GM19455 (cell line): ENCODE measurements around the gene IQCH.
"Not testable (repeated sequence)": the region's sequence is repeated elsewhere in the genome, so short reads cannot be mapped to it uniquely, and the experiment has no call there.

Experiments
- ATAC-seq: cut with Tn5 transposase; IDR thresholded peaks from one replicate; pipeline ENCODE4 v1.9.1; 2021; ENCODE audit not compliant: unreplicated experiment

Gene IQCH

DNA sequence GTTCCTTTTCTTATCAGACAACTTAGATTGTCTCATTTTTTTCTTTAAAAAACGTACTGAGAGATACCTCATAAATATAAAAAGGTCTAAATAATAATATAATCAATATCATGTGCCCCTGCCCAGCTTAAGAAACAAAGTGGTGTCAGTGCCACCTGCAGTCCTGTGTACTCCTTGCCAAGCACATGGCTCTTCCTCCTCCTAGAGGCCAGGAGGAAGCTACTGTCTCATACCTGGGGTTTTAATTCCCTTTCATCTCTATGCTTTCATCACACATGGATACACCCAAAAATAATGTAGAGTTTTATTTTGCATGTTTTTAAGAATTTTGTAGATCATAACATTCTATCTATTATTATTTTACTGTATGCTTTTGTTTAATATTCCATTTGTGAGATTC lies 167.7 kb downstream of the IQCH start:
- no peak for ATAC-seq

DNA sequence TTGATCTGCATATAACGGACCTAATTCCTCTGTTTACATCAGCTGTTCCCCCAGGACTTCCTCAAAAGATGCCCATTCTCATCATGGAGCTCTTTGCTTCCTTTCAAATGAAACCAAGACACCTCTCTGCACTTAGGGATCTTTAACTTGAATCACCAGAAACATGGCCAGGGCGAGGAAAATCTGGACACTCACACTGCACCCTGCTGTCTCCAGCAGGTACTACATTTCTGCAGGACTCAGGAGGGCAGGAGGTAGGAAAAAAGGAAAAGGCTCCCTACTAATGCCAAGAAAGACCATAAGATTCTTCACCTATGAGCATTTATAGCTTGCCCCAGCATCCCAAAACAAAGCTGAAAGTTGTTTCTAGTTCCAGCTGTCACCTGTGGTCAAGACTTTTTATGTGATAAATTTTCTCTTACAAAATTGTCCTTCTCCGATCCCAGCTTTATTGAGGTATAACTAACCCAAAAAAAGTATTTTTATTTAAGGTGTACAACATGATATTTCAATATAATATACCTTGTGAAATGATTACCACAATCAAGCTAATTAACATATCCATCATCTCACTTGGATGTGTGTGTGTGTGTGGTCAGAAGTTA lies 179.0 kb downstream of the IQCH start:
- ATAC-seq: no peak

DNA sequence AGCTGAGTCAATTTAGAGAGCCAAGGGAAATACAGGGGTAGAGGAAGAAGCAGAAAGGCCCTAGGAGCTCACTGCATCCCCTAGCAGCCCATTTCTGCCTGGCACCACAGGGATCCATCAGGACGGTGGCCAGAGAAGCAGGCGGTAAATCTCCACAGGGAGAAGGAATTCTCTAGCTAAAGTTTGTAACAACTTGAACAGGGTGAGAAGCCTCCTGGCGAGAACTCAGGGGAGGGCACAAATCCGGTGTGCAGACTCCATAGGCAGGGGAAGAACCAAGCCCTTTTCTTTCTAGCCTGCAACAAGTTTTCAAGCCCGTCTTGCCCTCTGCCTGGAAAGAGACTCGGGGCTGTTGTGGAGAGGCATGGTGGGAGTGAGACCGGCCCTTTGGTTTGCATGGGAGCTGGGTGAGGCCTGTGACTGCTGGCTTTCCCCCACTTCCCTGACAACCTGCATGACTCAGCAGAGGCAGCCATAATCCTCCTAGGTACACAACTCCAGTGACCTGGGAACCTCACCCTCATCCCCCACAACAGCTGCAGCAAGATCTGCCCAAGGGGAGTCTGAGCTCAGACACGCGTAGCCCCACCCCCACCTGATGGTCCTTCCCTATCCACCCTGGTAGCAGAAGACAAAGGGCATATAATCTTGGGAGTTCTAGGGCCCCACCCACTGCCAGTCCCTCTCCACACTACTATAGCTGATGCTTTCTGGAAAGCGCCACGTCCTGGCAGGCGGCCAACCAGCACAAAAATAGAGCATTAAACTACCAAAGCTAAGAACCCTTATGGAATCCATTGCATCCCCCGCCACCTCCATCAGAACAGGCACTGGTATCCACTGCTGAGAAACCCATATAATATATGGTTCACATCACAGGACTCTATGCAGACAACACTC lies 182.0 kb downstream of the IQCH start:
- ATAC-seq: not testable (repeated sequence)

DNA sequence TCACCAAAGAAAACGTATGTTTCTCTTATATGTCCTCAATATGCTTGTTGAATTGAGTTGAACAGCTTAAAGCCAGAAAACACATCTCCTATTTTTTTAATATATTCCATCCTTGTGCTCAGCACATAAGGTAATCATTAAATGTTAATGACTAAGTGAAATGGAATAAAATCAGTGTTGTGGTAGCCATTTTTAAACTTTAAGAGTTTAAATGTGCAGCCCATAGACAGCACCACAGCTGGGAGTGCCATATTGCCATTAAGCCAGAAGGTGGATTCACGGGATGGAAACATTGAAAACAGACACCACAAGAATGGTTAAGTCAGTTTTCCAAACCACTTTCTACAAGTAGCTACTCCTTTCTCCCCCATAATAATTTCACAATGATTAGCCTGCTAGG lies 189.5 kb downstream of the IQCH start:
- ATAC-seq: no peak

DNA sequence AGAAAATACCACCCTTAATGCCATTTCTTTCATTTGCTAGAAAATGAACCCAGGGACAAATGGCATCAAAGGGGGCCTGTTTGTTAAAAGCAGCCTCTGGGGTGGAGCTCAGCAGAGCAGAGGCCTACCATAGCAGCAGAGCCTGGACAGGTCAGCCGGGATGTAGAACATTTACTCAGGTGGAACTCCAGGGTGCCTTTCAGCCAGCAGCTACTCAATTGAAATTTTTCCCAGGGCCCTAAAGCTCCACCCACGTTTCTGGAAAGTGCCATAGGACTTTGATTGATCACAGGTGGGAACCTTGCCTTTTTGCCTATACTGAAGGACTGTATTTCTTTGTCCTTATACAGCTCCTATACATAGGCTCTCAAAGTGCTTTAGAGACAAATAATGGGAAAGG lies 191.9 kb downstream of the IQCH start:
- no peak for ATAC-seq

DNA sequence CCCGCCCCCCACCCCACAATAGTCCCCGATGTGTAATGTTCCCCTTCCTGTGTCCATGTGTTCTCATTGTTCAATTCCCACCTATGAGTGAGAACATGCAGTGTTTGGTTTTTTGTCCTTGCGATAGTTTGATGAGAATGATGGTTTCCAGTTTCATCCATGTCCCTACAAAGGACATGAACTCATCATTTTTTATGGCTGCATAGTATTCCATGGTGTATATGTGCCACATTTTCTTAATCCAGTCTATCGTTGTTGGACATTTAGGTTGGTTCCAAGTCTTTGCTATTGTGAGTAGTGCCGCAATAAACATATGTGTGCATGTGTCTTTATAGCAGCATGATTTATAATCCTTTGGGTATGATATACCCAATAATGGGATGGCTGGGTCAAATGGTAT lies 193.8 kb downstream of the IQCH start:
- ATAC-seq: not testable (repeated sequence)

DNA sequence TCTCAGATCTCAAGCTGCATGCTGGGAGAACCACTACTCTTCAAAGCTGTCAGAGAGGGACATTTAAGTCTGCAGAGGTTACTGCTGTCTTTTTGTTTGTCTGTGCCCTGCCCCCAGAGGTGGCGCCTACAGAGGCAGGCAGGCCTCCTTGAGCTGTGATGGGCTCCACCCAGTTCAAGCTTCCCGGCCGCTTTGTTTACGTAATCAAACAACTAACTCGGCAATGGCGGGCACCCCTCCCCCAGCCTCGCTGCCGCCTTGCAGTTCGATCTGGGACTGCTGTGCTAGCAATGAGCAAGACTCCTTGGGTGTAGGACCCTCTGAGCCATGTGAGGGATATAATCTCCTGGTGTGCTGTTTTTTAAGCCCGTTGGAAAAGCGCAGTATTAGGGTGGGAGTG lies 199.1 kb downstream of the IQCH start:
- ATAC-seq: not testable (repeated sequence)

DNA sequence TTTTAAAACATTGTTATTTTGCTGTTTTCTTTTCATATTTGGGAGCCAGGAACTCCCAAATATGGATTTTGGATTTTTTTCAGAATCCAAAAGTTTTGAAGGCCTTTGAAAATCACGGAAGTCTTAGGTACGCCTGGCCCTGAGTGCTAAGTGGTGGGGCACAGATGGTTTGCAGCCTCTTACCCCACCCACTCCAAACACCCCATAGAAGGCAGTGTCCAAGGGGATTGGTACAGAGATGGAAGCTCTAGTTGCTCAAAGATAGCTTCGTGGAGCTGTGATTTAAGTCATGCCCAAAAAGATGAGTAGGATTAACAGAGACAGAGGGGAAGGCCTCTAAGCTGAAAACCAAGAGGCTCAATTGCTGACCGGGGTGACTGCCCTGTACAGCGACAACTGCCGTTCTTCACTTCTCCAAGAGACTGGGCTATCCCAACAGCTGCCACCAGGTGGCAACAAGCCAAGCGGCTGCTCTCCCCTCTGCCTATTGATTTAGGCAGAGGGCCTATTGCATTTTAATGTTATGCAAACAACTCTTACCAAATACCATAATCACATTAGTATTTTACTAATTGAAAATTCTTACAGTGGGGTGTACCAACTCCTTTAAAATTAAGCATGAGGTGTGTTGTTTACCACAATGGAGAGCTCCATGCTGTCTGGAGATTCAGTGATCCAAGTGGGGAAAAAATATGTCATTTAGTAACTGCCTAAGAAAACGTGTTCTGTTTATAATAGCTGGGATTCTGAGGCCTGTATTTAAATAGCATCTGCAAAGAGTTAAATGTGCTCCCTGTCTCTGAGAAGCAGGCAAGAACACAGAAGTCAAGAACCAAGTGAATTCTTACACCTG lies 202.3 kb downstream of the IQCH start:
- no peak for ATAC-seq

DNA sequence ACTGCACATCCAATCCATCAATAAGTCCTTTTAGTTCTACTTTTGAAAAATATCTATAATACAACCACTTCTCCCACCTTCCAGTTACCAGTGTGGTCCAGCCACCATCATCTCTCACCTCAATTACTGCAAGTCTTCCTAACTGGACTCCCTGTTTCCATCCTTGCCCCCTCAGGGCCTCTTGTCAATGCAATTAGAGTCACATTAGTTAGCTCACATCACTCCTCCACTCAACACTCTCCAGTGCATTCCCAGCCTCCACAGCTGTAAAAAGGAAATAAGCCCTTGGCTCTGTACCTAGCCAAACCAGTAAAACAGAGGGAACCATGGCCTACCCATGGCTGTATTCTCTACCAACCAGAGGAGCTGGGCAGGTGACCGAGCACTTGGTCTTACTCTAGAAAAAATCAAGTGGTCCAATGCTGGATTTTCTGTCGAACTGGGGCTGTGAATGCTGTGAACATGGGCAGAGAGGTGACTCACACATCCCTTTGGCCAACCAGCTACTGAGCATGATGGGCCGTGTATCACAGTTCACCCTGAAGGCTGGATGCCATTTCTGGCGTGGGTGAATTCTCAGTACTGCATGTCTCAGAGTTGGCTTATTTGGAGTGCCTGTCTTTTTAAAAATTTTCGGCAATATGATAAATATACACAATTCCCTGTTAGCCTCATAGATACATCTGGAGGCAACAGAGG lies 203.9 kb downstream of the IQCH start:
- ATAC-seq: no peak

DNA sequence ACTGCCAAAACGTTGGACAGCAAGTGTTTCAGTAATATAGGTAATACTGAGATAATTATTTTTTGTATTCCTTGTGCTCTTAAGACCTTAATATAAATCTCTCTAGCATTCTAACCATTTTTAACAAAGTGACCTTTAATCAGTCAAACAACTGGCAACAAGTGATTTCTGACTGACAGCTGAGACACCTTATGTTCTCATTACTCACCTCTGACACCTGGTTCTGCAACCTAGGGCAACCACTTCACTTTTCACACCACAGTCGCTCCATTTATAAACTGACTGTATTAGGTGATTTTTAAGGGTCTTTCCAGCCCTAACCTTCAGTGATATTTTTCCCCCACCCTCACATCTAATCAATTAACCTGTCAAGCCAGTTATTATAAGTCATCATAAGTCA lies 205.9 kb downstream of the IQCH start:
- ATAC-seq: no peak

DNA sequence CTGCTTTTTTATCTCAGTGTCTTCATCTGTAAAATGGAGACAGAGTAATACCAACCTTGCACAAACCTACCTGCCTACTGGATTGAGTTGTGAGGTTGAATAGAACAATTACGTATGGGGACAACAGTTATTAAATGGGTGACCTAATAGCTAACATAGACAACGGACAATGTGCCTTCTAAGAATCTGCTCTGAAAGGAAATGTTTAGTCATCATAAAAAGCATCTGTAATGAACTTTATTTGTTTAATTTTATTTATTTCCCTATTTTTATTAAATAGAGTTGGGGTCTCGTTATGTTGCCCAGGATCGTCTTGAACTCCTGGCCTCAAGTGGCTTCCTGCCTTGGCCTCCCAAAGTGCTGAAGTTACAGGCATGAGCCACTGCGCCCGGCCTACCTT lies 207.1 kb downstream of the IQCH start:
- ATAC-seq: no peak

DNA sequence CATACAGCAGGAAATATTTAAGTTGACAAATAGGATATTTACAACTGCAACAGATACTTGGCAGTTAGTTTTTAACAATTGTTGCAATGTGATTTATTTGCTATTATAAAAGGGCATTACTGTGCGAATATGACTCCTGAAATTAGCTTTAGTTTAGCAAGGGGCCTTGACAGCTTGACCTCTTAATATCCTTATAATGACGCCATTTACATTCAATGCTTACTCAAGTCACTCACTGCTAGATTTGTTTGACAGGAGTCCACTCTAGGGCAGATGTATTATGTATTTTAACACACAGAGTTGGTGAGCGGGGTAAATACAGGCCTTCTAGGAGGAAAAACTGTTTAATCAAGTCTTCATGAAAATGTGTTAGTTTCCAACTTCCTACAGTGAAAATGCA lies 208.3 kb downstream of the IQCH start:
- no peak for ATAC-seq

DNA sequence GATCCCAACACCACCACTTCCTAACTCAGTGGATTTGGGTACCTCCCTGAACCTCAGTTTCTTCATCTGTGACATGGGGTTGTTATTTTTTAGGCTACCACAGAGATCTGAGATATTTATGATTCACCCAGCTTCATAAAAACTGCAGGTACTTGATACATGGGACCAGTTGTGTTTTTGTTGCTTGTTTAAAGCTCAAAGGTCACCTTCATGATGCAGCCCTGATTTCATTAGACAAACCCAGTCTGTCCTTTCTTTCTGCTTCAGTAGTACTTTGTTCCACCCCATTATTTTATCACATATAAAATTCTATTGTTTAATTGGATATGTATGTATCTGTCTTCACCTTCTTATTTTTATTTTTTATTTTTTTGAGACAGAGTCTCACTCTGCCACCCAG lies 208.9 kb downstream of the IQCH start:
- ATAC-seq: no peak

DNA sequence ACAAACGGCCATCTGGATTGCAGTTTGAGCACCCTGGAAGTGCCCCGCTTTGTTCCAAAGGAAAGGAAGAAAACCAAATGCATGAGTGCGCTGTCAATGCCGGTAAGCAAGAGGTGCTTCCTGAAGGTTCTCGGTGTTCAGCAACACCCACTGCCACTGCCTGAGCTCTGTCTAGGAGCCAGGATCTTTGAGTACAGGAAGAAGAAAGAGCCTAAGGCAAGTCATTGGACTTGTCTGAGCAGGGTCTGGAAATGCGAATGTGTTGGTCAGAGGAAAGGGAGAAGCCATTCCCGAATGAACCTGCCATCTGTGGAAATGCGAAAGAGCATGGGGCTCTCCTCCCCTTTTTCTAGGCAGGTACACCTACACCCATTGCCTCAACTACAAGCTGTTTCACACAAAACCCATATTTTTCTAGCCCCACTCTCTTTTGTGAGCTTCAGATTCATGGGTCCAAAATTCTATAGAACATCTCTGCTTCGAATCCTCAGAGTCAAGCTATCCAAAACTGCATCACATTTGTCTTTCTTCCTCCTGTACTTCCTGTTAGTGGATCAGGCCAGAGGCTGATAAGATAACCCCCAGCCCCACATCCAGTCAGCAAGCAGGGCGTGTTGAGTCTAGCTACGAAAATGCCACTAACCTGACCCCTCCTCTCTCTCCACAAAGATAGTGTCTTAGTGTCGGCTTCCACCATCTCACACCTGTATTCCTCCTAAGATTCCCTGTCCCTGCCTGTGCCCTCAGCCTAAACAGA lies 210.8 kb downstream of the IQCH start:
- no peak for ATAC-seq

DNA sequence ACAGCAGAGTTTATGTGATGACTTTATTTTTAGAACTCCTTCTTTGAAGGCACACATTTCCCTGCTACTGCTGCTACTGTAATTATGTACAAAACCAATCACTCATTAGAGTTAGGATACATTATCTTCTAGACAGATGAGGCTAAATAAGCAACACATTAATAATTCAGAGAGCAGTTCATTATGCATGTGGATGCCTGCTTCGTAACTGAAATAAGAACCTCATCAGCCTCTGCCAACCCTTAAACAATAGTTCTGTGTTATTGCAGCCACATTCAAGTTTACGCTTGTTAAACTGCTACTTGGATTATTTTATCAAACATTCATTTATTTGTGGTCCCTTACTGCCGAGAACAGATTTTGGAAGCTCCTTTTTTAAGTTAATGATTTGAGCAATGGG lies 213.8 kb downstream of the IQCH start:
- no peak for ATAC-seq

DNA sequence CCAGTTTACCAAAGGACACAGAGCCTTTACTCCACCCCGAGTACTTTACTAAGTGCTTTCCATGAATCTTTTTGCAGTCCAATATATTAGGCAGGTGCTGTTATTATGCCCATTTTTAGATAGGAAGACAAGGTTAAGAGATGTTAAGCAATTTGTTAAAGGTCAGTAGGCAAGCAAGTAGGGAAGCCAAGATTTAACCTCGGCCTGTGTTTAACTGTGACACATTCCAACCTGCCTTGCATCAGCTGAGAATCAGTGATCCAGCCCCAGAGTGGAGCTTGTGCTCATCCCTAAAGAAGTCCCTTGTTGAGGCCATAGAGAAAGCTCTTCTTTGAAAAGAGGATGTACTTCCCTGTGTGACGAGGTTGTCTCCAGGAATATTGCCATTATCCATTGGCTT lies 215.1 kb downstream of the IQCH start:
- ATAC-seq: no peak

DNA sequence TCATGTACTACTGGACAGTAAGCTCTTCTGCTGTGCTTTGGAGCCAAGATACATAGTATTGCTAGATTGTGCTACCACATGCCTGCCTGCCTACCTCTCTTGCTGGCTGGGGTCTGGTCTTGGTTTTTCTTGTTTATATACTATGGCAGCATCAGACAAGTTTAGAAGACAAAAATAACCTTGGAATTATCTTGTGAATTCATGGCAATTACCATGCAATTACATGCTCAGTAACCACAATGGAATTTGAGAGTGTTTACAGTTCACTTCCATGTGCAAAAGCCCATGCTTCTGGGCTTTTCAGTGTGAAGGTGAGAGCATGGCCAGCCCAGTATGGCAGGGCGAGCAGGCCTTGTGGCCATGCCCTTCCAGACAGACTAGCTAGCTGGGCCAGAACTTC lies 218.4 kb downstream of the IQCH start:
- ATAC-seq: no peak

DNA sequence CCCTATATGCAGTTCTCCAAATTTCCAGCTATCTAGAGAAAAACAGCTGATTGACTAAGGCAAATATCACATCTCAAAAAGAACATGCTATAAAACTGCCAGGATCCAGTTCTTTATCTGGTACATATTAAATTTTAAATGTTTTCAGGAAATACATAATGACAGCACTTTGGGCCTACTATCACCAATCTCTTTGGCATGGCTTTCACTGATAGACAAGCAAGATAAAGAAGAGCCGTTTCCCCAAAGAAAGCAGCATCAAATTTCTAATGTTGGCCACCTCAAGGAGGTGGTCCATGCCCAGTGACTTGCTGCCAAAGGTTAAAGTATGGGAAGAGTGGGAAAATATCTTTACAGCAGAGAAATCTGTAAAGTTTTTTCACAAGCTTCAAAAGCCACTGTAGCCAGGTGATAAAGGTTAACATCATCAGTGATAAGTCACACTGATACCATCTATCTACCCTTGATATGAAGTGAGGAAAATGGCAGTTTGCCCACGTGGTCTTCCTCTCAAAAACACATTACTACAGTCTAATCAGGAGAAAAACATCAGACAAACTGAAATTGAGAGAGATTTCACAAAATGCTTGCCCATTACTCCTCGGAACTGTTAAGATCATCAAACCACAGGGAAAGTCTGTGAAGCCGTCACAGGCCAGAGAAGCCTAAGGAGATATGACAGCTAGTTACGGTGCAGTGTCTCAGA lies 220.0 kb downstream of the IQCH start:
- no peak for ATAC-seq

DNA sequence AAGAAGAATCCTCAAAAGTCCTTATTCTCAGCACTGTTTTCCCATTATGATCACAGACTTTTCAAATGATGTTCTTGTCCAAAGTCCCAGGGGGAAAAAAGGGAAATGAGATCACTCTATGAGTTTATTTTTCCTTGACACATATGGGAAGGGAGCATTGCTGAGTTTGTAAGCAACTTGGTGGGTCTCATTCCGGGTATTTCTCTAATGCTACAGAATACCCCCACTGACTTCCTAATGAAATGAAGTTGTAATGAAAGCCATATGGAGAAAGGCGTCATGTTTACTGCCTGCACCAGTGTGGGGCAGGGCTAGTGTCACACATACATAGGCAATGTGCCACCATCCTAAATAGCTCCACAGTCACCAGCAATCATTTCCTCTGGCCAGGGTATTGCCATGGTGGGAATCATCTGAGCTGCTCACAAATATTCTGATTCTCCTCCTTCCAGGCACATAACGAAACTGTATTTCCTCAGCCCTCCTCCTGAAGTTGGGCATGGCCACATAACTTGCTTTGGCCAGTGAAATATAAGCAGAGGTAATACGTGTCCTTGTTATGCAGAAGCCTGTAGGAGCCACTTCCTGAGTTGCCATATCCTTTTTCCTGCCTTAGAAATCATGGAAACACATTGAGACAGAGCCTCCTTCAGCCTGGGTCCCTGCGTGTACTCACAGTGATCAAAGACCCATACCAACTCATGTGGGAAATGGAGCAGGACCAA lies 225.4 kb downstream of the IQCH start:
- ATAC-seq: no peak
